ENCODE measurements around the gene RGP1.

GRCh38 chr9:35781066-35781465 is 32.0 kb downstream of the RGP1 start:
- no peak for TF ChIP-seq POLR2A (IDR thresholded peaks at IDR 0.05)
- TF ChIP-seq, protein P1, sequence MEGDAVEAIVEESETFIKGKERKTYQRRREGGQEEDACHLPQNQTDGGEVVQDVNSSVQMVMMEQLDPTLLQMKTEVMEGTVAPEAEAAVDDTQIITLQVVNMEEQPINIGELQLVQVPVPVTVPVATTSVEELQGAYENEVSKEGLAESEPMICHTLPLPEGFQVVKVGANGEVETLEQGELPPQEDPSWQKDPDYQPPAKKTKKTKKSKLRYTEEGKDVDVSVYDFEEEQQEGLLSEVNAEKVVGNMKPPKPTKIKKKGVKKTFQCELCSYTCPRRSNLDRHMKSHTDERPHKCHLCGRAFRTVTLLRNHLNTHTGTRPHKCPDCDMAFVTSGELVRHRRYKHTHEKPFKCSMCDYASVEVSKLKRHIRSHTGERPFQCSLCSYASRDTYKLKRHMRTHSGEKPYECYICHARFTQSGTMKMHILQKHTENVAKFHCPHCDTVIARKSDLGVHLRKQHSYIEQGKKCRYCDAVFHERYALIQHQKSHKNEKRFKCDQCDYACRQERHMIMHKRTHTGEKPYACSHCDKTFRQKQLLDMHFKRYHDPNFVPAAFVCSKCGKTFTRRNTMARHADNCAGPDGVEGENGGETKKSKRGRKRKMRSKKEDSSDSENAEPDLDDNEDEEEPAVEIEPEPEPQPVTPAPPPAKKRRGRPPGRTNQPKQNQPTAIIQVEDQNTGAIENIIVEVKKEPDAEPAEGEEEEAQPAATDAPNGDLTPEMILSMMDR (IDR thresholded peaks at IDR 0.05): no peak

Data from adrenal gland (tissue), 5 donors.